Stimulated activated CD4-positive, alpha-beta T cell treated with anti-CD3 and anti-CD28 coated beads, TNF-alpha, amount 100 ng/mL, for 24 hours (primary cell): ENCODE results near the gene PERM1.
"Not testable (repeated sequence)": the region's sequence is repeated elsewhere in the genome, so short reads cannot be mapped to it uniquely, and the experiment has no call there.

Experiments used
- DNase-seq, 3 experiments: peaks; one replicate each; pipeline ENCODE4 v3.0.0-alpha.2; 2020; ENCODE audit warnings: low read depth in 3 of 3

Gene PERM1, protein sequence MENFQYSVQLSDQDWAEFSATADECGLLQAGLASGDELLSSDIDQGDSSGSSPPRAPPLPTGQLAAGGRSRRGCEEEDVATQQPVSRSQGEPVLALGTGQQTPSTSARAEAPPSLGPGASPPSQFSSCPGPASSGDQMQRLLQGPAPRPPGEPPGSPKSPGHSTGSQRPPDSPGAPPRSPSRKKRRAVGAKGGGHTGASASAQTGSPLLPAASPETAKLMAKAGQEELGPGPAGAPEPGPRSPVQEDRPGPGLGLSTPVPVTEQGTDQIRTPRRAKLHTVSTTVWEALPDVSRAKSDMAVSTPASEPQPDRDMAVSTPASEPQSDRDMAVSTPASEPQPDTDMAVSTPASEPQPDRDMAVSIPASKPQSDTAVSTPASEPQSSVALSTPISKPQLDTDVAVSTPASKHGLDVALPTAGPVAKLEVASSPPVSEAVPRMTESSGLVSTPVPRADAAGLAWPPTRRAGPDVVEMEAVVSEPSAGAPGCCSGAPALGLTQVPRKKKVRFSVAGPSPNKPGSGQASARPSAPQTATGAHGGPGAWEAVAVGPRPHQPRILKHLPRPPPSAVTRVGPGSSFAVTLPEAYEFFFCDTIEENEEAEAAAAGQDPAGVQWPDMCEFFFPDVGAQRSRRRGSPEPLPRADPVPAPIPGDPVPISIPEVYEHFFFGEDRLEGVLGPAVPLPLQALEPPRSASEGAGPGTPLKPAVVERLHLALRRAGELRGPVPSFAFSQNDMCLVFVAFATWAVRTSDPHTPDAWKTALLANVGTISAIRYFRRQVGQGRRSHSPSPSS

GRCh38 chr1:981955-982558 lies at the start of gene PERM1:
PERM1 (minus strand) TSS chr1:982093; CDS start chr1:981029, 1,064 bp downstream.
- no peak for DNase-seq

- not testable (repeated sequence) for DNase-seq
These were observed 49.2 kb upstream of the PERM1 start for GRCh38 chr1:1030867-1031658.

DNA sequence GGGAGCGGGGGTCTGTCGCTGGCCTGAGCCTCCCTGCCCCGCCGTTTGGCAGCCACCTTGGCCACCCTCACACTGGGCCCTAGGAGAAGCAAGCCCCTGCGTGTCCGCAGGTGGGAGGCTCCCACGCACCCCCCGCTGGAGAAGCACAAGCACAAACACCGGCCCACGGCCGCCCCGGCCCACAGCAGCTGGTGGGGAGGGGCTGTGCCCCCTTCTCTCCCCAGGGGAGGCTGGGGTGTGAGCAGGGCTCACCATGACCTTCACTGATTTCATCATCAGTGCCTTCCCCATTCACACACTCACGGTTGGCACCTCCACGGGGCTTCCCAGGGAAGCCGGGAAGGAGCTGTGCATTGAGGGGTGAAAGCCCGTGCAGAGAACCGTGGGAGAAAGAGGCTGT lies 45.9 kb upstream of the PERM1 start:
- no peak for DNase-seq

- DNase-seq: no peak
These were observed 44.9 kb upstream of the PERM1 start for GRCh38 chr1:1026599-1027413.

DNA sequence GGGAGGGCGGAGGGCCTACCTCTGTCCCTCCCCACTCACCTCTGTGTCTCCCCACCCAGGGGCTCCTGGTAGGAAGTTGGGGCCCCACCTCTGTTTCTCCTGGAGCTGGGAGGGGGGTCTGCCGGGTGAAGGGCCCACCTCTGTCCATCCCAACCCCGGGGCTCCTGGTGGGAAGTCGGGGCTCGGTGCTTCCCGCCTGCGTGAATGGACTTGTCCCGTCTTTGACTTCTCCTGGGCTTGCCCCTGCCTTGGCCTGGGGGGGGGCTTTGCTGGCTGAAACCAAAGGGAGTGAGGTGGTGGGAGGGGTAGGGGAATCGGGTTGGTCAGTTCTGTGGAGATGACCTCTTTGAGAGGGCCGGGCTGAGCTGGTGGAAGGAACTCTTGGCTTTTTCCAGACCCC lies 43.8 kb upstream of the PERM1 start:
- DNase-seq: no peak

- no peak for DNase-seq
These were observed 43.1 kb upstream of the PERM1 start for GRCh38 chr1:1024771-1025699.

DNA sequence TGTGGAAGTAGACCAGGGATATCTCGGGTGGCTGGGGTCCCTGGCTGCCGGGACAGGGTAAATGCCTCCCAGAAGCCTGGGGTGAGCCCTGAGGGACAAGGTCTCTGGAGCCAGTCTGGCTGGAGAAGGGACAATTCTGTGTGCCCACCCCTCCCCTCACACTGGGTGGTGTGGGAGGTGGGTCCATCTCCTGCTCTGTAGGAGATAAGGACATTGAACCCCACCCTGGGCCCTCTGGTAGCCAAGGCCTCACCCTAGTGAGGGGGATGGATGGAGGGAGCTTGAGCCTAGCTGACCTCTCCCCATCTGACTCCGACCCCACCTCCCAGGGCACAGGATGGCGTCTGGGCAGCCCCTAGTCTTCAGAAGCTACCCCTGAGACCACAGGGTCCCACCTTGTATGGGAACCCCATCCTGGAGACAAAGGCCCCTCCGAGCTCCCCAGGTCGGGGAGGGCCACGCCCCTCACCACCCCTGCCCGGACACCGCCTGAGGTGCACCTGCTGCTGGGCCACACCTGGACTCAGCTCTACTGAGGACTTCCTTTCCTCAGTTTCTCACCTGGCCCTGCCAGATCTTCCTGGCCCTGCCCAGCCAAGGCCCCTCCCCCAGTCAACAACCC lies 42.4 kb upstream of the PERM1 start:
- DNase-seq: no peak

GRCh38 chr1:1023700-1024099 lies 41.8 kb upstream of the PERM1 start:
- no peak for DNase-seq

- no peak for DNase-seq
These were observed 40.6 kb upstream of the PERM1 start for GRCh38 chr1:1022302-1023009.

DNA sequence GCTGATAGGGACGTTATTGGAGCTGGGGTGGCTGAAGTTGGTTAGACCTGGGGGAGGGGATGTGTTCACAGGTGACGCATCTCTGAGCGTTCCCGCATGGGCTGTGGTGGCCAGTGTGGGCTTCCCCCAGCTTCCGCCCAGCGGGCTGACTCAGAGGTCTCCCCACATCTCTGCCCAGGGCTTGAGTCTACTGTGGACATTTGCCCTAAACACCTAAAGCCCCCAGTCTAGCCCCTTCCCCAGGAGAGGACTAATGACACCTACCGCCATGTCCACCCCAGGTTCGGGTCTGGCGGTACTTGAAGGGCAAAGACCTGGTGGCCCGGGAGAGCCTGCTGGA lies 40.0 kb upstream of the PERM1 start:
- no peak for DNase-seq

GRCh38 chr1:1021010-1021919 lies 39.4 kb upstream of the PERM1 start:
- DNase-seq: no peak

DNA sequence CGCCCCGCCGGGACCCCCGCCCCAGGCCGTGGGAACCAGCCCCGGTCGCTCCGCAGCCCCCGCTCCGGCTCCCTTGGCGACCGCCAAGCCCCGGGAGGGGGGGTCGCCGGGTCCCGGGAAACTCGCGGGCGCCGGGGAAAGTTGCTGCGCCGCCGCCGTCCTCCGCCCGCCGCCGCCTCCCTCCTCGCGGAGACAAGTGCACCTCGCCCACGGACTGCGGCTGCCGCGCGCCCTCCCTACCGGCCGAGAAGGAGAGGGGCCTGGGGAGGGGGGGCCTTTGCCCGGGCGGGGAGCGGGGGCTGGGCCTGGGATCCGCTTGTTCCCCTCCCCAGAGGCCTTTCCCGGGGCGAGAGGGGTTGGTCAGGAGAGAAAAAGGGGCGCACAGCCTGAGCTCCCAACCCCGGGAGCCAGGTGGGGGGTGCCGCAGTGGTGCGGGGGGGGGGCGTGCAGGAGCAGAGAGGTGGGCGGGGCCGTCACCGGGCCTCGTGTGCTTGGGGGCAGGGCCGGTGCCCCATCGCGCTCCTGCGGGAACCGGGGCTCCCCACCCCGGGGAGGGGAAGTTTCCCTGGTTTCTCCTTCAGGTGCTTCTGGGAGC lies 38.6 kb upstream of the PERM1 start:
- DNase-seq: no peak

GRCh38 chr1:1020000-1020404 lies 38.1 kb upstream of the PERM1 start, which contains the start of gene AGRN:
AGRN (plus strand) TSS chr1:1020120; CDS start chr1:1020173, 53 bp downstream.
- peak in 1 of 3 experiments; percentile 32 for DNase-seq

DNA sequence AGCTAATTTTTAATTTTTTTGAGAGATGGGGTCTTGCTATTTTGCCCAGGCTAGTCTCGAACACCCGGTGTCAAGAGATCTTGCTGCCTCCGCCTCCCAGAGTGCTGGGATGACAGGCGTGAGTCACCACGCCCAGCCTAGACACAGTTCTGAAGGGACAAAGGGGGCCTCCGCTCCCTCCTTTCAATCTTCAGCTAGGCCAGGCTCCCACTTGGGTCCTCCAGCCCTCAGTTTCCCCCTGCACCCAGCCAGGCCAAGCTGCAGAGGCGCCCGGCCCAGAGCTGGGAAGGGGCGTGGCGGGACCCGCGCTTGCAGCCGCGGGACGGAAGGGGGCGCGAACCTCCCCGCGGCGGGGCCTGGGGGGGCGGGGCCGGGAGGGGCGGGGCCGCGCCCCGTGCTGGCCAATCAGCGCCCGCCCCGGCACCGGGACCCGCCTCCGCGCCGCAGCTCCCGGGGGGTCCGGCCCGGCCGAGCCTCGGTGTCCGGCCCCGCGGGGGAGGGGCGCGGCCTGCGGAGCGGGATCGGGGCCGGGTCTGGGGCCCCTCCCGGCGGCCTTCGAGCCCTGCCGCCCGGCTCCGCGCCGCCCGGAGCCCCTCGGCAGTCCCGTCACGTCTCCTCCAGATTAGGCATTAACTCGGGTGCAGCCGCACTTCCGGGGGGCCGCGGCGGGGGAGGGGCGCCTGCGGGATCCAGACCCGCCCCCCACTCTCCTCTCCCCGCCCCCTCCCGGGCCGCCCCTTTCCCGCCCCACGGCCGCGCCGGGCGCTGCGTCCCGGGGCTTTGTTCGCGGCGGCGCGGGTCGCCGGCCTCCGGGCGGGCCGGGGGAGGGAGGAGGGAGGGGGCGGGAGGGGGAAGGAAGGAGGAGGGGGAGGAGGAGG lies 37.5 kb upstream of the PERM1 start:
- DNase-seq: peak; percentile 57 to 78 (median 64)

- DNase-seq: not testable (repeated sequence)
These were observed 36.4 kb upstream of the PERM1 start for GRCh38 chr1:1018321-1018685.
